Liver (tissue), 9 donors: Measurements from ENCODE around the gene CECR2. TPM values are rescaled to one million over a fixed set of nuclear protein-coding genes. Genes with fewer than 3 reads are reported as not detected.

Source experiments
- DNase-seq: peaks from one replicate; pipeline ENCODE4 v3.0.0-alpha.2; 2017; ENCODE audit warnings: low spot score
- H3K27ac ChIP-seq, 2 donors: one replicate each; pipeline ENCODE4 v1.7.0; 2013; ENCODE audit warnings: inconsistent platforms in 2 of 2, low read length in 2 of 2, control low read depth in 1 of 2, low read depth in 1 of 2, mild to moderate bottlenecking in 1 of 2
- H3K27me3 ChIP-seq, 4 donors: one replicate each; pipeline versions ENCODE4 v1.6.1 to v1.7.0; 2013; ENCODE audit warnings: low read length in 3 of 4, inconsistent platforms in 1 of 4, mild to moderate bottlenecking in 1 of 4, moderate library complexity in 1 of 4; ENCODE audit not compliant: control insufficient read depth in 4 of 4, insufficient read depth in 4 of 4
- H3K36me3 ChIP-seq, 4 donors: one replicate each; pipeline versions ENCODE4 v1.6.1 to v1.7.0; 2013; ENCODE audit warnings: low read length in 3 of 4, mild to moderate bottlenecking in 3 of 4, low read depth in 1 of 4, moderate library complexity in 1 of 4; ENCODE audit not compliant: control insufficient read depth in 4 of 4, insufficient read depth in 3 of 4
- H3K4me1 ChIP-seq, 4 donors: one replicate each; pipeline versions ENCODE4 v1.6.1 to v1.7.0; 2013; ENCODE audit warnings: low read length in 3 of 4, mild to moderate bottlenecking in 3 of 4, moderate library complexity in 1 of 4; ENCODE audit not compliant: control insufficient read depth in 4 of 4, insufficient read depth in 4 of 4
- H3K4me3 ChIP-seq, 3 donors: one replicate each; pipeline versions ENCODE4 v1.6.1 to v1.7.0; 2013; ENCODE audit warnings: low read length in 3 of 3, control low read depth in 1 of 3, low read depth in 1 of 3, mild to moderate bottlenecking in 1 of 3
- H3K9ac ChIP-seq, 2 donors: one replicate each; pipeline ENCODE4 v1.7.0; 2013; ENCODE audit warnings: low read length in 2 of 2, mild to moderate bottlenecking in 2 of 2, moderate library complexity in 2 of 2, control low read depth in 1 of 2, low read depth in 1 of 2
- H3K9me3 ChIP-seq, 4 donors: one replicate each; pipeline versions ENCODE4 v1.6.1 to v1.7.0; 2013; ENCODE audit warnings: low read length in 3 of 4; ENCODE audit not compliant: control insufficient read depth in 4 of 4
- FOXA1 ChIP-seq: IDR thresholded peaks from 2 replicates; pipeline ENCODE4 v1.6.1; 2016; ENCODE audit warnings: antibody characterized with exemption
- GABPA ChIP-seq, 2 donors: IDR thresholded peaks in 1 of 2; conservative IDR thresholded peaks in 1 of 2; 2 replicates each; pipeline ENCODE4 v1.6.1; 2016; ENCODE audit warnings: antibody characterized with exemption in 2 of 2, mild to moderate bottlenecking in 1 of 2, moderate library complexity in 1 of 2
- JUND ChIP-seq, 2 donors: IDR thresholded peaks; 2 replicates each; pipeline ENCODE4 v1.6.1; 2016; ENCODE audit warnings: antibody characterized with exemption in 2 of 2
- NR2F2 ChIP-seq: IDR thresholded peaks from 2 replicates; pipeline ENCODE4 v1.6.1; 2016; ENCODE audit warnings: antibody characterized with exemption
- RAD21 ChIP-seq, 2 donors: IDR thresholded peaks; 2 replicates each; pipeline ENCODE4 v1.6.1; 2016; ENCODE audit warnings: antibody characterized with exemption in 2 of 2, mild to moderate bottlenecking in 2 of 2
- RXRA ChIP-seq, 2 donors: IDR thresholded peaks; 2 replicates each; pipeline ENCODE4 v1.6.1; 2017 to 2018; ENCODE audit warnings: antibody characterized with exemption in 2 of 2, mild to moderate bottlenecking in 1 of 2
- TAF1 ChIP-seq: conservative IDR thresholded peaks from 2 replicates; pipeline ENCODE4 v1.6.1; 2016; ENCODE audit warnings: antibody characterized with exemption, mild to moderate bottlenecking
- YY1 ChIP-seq: IDR thresholded peaks from 2 replicates; pipeline ENCODE4 v1.6.1; 2016; ENCODE audit warnings: antibody characterized with exemption, mild to moderate bottlenecking
- WGBS: extraction: QIAGEN DNeasy Blood & Tissue Kit; methylation state at CpG from one replicate; pipeline ENCODE4 v1.1.7; 2013; 5-methylcytosine and 5-hydroxymethylcytosine counted together
- polyA plus RNA-seq, 2 donors: library from polyadenylated mRNA; stranded (reverse) in 1 of 2; unstranded in 1 of 2; fragments of 200-250 nt in 1 of 2; fragments of >200 nt in 1 of 2; fragmentation: Nextera tagmentation in 1 of 2; extraction: Ambion mirVana in 1 of 2; gene quantifications; one replicate each; pipeline versions ENCODE4 v1.2.1 to v1.2.3, GENCODE V29; 2013 to 2015
- total RNA-seq, 2 donors: library from RNA; depleted of rRNA; stranded (reverse); fragments of >200 nt; gene quantifications; one replicate each; pipeline ENCODE4 v1.2.3, GENCODE V29; 2014
- TF ChIP-seq, protein P1 (sequence below): IDR thresholded peaks from 2 replicates; pipeline ENCODE4 v1.6.1; 2016; ENCODE audit warnings: antibody characterized with exemption, mild to moderate bottlenecking
- TF ChIP-seq, protein P2 (sequence below): IDR thresholded peaks from 2 replicates; pipeline ENCODE4 v1.6.1; 2016; ENCODE audit warnings: antibody characterized with exemption
- TF ChIP-seq, protein P3 (sequence below): IDR thresholded peaks from 2 replicates; pipeline ENCODE4 v1.6.1; 2016; ENCODE audit warnings: antibody characterized with exemption
- TF ChIP-seq, protein P4 (sequence below): fragments of 150-350 bp; IDR thresholded peaks from 2 replicates; pipeline ENCODE4 v1.5.1; 2017; ENCODE audit warnings: improper control_type of control experiment, low read depth, low read length; ENCODE audit not compliant: missing input control
- TF ChIP-seq, protein P5 (sequence below): IDR thresholded peaks from 2 replicates; pipeline ENCODE4 v1.6.1; 2016; ENCODE audit warnings: antibody characterized with exemption
- donor health status: healthy.
- donor health status: healthy.
- donor health status: healthy.
- donor health status: healthy.
- donor health status: healthy.

Gene CECR2
- total and polyA plus RNA-seq, 4 donors: 1.8 to 9.7 (median 2.1) TPM

DNA sequence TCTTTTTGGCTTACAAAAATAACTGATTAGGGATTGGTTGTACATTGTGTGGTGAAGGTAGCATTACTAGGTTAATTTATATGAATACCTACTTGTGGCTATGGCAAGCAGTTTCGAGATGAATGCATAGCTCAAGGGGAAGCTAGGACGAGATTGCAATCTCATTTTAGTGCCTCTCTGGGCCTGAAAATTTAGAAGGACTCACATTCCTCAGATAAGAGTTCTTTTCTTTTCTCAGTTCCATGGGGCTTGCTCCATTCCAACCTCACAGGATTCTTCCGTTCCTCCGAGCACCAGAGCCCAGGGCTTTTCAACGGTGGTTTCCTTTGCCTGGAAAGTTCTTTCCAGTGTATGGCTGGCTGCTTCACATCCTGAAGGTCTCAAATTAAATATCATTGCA is 82.1 kb downstream of the CECR2 start (continued):
- TF ChIP-seq, protein P1, sequence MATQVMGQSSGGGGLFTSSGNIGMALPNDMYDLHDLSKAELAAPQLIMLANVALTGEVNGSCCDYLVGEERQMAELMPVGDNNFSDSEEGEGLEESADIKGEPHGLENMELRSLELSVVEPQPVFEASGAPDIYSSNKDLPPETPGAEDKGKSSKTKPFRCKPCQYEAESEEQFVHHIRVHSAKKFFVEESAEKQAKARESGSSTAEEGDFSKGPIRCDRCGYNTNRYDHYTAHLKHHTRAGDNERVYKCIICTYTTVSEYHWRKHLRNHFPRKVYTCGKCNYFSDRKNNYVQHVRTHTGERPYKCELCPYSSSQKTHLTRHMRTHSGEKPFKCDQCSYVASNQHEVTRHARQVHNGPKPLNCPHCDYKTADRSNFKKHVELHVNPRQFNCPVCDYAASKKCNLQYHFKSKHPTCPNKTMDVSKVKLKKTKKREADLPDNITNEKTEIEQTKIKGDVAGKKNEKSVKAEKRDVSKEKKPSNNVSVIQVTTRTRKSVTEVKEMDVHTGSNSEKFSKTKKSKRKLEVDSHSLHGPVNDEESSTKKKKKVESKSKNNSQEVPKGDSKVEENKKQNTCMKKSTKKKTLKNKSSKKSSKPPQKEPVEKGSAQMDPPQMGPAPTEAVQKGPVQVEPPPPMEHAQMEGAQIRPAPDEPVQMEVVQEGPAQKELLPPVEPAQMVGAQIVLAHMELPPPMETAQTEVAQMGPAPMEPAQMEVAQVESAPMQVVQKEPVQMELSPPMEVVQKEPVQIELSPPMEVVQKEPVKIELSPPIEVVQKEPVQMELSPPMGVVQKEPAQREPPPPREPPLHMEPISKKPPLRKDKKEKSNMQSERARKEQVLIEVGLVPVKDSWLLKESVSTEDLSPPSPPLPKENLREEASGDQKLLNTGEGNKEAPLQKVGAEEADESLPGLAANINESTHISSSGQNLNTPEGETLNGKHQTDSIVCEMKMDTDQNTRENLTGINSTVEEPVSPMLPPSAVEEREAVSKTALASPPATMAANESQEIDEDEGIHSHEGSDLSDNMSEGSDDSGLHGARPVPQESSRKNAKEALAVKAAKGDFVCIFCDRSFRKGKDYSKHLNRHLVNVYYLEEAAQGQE: no peak
- no peak for TF ChIP-seq GABPA (IDR thresholded peaks at IDR 0.05 in 1 of 2, conservative IDR thresholded peaks at IDR 0.05 in 1 of 2)
- no peak for TF ChIP-seq FOXA1

DNA sequence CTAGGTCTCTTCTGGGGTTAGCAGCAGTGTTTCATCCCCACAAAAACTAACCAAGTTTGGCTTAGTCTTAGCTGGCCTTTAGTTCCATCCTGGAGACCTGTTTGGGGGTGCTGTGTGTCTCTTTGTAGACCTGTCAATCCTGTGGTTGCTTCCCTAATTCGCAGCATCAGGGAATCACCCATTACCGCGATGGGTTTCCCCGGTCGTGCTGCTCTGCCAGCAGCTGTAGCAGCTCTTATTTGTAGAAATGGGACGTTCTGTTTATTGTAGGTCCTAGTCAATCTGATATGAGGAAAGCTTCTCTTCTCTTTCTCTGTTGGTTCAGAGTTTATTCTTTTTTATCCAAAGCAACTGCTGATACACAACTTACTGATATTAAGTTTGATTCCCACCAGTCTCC is 91.6 kb downstream of the CECR2 start:
- Histone ChIP-seq H3K9ac (no peak overlapping the region), H3K9me3 (no peaks in the 10 kb centered on the region), H3K4me3 (no peak overlapping the region), H3K27ac (no peak overlapping the region), H3K4me1 (no peaks in the 10 kb centered on the region), H3K27me3 (no peaks in the 10 kb centered on the region), H3K36me3 (no peaks in the 10 kb centered on the region)
- 47% methylated on average over 6 of the region's 6 CpGs for WGBS
- DNase-seq: no peak
- TF ChIP-seq, protein P2, sequence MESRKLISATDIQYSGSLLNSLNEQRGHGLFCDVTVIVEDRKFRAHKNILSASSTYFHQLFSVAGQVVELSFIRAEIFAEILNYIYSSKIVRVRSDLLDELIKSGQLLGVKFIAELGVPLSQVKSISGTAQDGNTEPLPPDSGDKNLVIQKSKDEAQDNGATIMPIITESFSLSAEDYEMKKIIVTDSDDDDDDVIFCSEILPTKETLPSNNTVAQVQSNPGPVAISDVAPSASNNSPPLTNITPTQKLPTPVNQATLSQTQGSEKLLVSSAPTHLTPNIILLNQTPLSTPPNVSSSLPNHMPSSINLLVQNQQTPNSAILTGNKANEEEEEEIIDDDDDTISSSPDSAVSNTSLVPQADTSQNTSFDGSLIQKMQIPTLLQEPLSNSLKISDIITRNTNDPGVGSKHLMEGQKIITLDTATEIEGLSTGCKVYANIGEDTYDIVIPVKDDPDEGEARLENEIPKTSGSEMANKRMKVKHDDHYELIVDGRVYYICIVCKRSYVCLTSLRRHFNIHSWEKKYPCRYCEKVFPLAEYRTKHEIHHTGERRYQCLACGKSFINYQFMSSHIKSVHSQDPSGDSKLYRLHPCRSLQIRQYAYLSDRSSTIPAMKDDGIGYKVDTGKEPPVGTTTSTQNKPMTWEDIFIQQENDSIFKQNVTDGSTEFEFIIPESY: no peak
- TF ChIP-seq, protein P3, sequence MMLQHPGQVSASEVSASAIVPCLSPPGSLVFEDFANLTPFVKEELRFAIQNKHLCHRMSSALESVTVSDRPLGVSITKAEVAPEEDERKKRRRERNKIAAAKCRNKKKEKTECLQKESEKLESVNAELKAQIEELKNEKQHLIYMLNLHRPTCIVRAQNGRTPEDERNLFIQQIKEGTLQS: no peak
- no peak for TF ChIP-seq RAD21 (IDR thresholded peaks at IDR 0.05)
- no peak for TF ChIP-seq NR2F2
- no peak for TF ChIP-seq YY1
- TF ChIP-seq TAF1: no peak
- TF ChIP-seq RXRA (IDR thresholded peaks at IDR 0.05): no peak
- TF ChIP-seq, protein P4, sequence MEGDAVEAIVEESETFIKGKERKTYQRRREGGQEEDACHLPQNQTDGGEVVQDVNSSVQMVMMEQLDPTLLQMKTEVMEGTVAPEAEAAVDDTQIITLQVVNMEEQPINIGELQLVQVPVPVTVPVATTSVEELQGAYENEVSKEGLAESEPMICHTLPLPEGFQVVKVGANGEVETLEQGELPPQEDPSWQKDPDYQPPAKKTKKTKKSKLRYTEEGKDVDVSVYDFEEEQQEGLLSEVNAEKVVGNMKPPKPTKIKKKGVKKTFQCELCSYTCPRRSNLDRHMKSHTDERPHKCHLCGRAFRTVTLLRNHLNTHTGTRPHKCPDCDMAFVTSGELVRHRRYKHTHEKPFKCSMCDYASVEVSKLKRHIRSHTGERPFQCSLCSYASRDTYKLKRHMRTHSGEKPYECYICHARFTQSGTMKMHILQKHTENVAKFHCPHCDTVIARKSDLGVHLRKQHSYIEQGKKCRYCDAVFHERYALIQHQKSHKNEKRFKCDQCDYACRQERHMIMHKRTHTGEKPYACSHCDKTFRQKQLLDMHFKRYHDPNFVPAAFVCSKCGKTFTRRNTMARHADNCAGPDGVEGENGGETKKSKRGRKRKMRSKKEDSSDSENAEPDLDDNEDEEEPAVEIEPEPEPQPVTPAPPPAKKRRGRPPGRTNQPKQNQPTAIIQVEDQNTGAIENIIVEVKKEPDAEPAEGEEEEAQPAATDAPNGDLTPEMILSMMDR: no peak
- no peak for TF ChIP-seq JUND (IDR thresholded peaks at IDR 0.05)
- TF ChIP-seq, protein P5, sequence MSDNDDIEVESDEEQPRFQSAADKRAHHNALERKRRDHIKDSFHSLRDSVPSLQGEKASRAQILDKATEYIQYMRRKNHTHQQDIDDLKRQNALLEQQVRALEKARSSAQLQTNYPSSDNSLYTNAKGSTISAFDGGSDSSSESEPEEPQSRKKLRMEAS: no peak
